Activated CD8-positive, alpha-beta T cell treated with anti-CD3 and anti-CD28 coated beads for 36 hours (primary cell): ENCODE data around the gene PPP1CB. TPM values are rescaled to one million over a fixed set of nuclear protein-coding genes. Genes with fewer than 3 reads are reported as not detected.
A peak's percentile ranks its signal among the peaks of the same experiment; 100 is the strongest.

ENCODE experiments used
- ATAC-seq: fragments of 200-7000 bp; cut with Tn5 transposase; one replicate; pipeline ENCODE4 v1.10.0; 2021; ENCODE audit warnings: mild to moderate bottlenecking, moderate library complexity
- CTCF ChIA-PET: fragments of 350-600 bp; sonication (Branson Sonifier 250); formaldehyde crosslinking; loops from one replicate; lab custom pipeline; 2021; ENCODE audit warnings: antibody characterized with exemption; lab: Charles Lee
- POLR2A ChIA-PET: fragments of 350-600 bp; sonication (Branson Sonifier 250); formaldehyde crosslinking; loops from one replicate; lab custom pipeline; 2021; ENCODE audit warnings: antibody characterized with exemption; lab: Charles Lee
- DNase-seq: peaks from one replicate; pipeline ENCODE4 v3.0.0-alpha.2; 2020
- H3K27ac Mint-ChIP-seq: one replicate; pipeline ENCODE4 v1.8.0; 2021; ENCODE audit warnings: mild to moderate bottlenecking, mixed read lengths
- H3K27me3 Mint-ChIP-seq: one replicate; pipeline ENCODE4 v1.8.0; 2021; ENCODE audit warnings: mixed read lengths
- H3K36me3 Mint-ChIP-seq: one replicate; pipeline ENCODE4 v1.8.0; 2021; ENCODE audit warnings: low read depth, mixed read lengths
- H3K4me1 Mint-ChIP-seq: one replicate; pipeline ENCODE4 v1.8.0; 2021; ENCODE audit warnings: low read depth, mixed read lengths
- H3K4me3 Mint-ChIP-seq: one replicate; pipeline ENCODE4 v1.8.0; 2021; ENCODE audit warnings: mild to moderate bottlenecking, moderate library complexity, mixed read lengths
- H3K9me3 Mint-ChIP-seq: one replicate; pipeline ENCODE4 v1.8.0; 2021; ENCODE audit warnings: mixed read lengths
- intact Hi-C: fragments of 100-400 bp; cut with micrococcal nuclease; formaldehyde crosslinking; loops from one replicate; pipeline ENCODE4 v1.10.0; 2022
- total RNA-seq, 2 experiments: library from RNA; stranded (reverse); gene quantifications; one replicate each; pipeline ENCODE4 v1.2.3, GENCODE V29; 2021
- TF ChIP-seq, protein P1 (sequence below): fragments of 200-600 bp; IDR thresholded peaks from one replicate; pipeline ENCODE4 v1.8.0; 2022; ENCODE audit warnings: antibody characterized with exemption, mild to moderate bottlenecking

PPP1CB gene
- total RNA-seq, 2 experiments from 2014 or later = 206 to 216 TPM

DNA sequence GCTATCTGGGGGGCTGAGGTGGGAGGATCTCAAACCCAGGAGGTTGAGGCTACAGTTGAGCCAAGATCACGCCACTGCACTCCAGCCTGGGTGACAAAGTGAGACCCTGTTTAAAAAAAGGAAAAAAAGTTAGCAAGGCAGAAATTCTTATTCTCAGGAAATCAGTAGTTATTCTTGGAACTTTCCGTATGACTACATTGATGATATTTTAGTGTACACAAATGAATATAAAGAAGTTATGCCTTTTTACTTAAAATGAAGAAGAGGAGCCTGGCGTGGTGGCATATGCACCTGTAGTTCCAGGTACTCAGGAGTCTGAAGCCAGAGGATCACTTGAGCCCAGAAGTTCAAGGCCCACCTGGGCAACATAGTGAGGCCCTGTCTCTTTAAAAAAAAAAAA, 66.4 kb downstream of the PPP1CB start:
- DNase-seq = no peak
- Mint-ChIP-seq H3K4me3 (no peak overlapping the region), H3K36me3 (no peaks in the 10 kb centered on the region), H3K4me1 (peaks cover 7% of the 10 kb centered on the region), H3K27me3 (no peaks in the 10 kb centered on the region), H3K27ac (no peak overlapping the region), H3K9me3 (no peaks in the 10 kb centered on the region)
- intact Hi-C loops = no loop called here
- TF ChIP-seq, protein P1, sequence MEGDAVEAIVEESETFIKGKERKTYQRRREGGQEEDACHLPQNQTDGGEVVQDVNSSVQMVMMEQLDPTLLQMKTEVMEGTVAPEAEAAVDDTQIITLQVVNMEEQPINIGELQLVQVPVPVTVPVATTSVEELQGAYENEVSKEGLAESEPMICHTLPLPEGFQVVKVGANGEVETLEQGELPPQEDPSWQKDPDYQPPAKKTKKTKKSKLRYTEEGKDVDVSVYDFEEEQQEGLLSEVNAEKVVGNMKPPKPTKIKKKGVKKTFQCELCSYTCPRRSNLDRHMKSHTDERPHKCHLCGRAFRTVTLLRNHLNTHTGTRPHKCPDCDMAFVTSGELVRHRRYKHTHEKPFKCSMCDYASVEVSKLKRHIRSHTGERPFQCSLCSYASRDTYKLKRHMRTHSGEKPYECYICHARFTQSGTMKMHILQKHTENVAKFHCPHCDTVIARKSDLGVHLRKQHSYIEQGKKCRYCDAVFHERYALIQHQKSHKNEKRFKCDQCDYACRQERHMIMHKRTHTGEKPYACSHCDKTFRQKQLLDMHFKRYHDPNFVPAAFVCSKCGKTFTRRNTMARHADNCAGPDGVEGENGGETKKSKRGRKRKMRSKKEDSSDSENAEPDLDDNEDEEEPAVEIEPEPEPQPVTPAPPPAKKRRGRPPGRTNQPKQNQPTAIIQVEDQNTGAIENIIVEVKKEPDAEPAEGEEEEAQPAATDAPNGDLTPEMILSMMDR = no peak
- ChIA-PET POLR2A (no interaction called here), CTCF (no interaction called here)
- ATAC-seq = peak; percentile 20

- POLR2A ChIA-PET = interaction anchor here (1.6 kb wide), 1 partner anchor 48 kb away, joined by 3 read pairs; the partner anchor contains the start of gene TRMT61B
- TF ChIP-seq, protein P1 = peak; percentile 79
- intact Hi-C loops = loop anchor here (5.0 kb wide), 1 partner anchor 131 kb away; no protein-coding TSS in a partner anchor
- Mint-ChIP-seq H3K27ac (no peak overlapping the region), H3K27me3 (no peaks in the 10 kb centered on the region), H3K36me3 (no peaks in the 10 kb centered on the region), H3K9me3 (no peaks in the 10 kb centered on the region), H3K4me1 (peaks cover 7% of the 10 kb centered on the region), H3K4me3 (no peak overlapping the region)
- CTCF ChIA-PET = interaction anchor here (0.7 to 2.8 kb wide), 22 partner anchors 10 to 297 kb away, joined by 3 to 22 read pairs (median 4); partner anchors contain the start of genes SPDYA, TRMT61B and WDR43
- peak; percentile 77 for DNase-seq
- peak; percentile 95 for ATAC-seq
Measured at GRCh38 chr2:28821295-28821958, 69.8 kb downstream of the PPP1CB start.

DNA sequence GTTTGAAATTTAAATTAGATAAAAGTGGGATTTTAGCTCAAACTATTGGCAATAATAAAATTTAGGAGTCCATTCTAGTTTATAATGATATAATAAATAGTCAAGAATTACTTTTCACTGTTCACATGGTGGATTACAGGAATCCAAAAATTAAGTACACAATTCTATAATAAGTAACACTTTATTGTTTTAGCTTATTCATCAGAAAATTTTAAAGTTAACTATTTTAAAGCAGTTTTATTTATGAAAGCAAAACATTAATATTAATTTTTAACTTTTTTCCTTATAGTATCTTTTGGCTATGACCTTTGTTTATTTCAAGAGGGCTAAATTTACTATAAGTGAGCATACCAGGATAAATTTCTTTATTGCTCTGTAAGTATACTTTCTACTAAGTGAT, 70.4 kb downstream of the PPP1CB start:
- TF ChIP-seq, protein P1 = no peak
- DNase-seq (no peak), ATAC-seq (no peak)
- CTCF ChIA-PET = interaction anchor here (0.7 to 1.7 kb wide), 5 partner anchors 71 to 255 kb away, joined by 3 to 4 read pairs (median 3); no protein-coding TSS in a partner anchor
- Mint-ChIP-seq H3K27me3 (no peaks in the 10 kb centered on the region), H3K4me3 (no peak overlapping the region), H3K27ac (no peak overlapping the region), H3K9me3 (no peaks in the 10 kb centered on the region), H3K36me3 (no peaks in the 10 kb centered on the region), H3K4me1 (peaks cover 7% of the 10 kb centered on the region)
- intact Hi-C loops = loop anchor here (5.0 kb wide), 1 partner anchor 130 kb away; no protein-coding TSS in a partner anchor
- POLR2A ChIA-PET = no interaction called here

GRCh38 chr2:28824207-28824606, 72.6 kb downstream of the PPP1CB start:
- ChIA-PET POLR2A (no interaction called here), CTCF (interaction anchor here (0.8 to 1.6 kb wide), 4 partner anchors 13 to 58 kb away, joined by 3 to 4 read pairs (median 3); no protein-coding TSS in a partner anchor)
- H3K27me3 Mint-ChIP-seq = no peaks in the 10 kb centered on the region

More at GRCh38 chr2:28824207-28824606, 72.6 kb downstream of the PPP1CB start:
- TF ChIP-seq, protein P1 = no peak
- Mint-ChIP-seq H3K36me3 (no peaks in the 10 kb centered on the region), H3K4me3 (no peak overlapping the region), H3K9me3 (no peaks in the 10 kb centered on the region), H3K4me1 (peaks cover 9% of the 10 kb centered on the region), H3K27ac (no peak overlapping the region)
- ATAC-seq = no peak
- DNase-seq = no peak
- intact Hi-C loops = loop anchor here (5.0 kb wide), 1 partner anchor 128 kb away; no protein-coding TSS in a partner anchor
